DND-41 (cell line): ENCODE data around the gene EGR1.

ENCODE experiments used
- CTCF ChIP-seq: IDR thresholded peaks from 2 replicates; pipeline ENCODE4 v1.5.1; 2012; ENCODE audit warnings: borderline replicate concordance, low read length, moderate library complexity, mild to moderate bottlenecking; ENCODE audit not compliant: poor library complexity, severe bottlenecking; ENCODE audit errors: extremely low read depth
- EZH2 ChIP-seq: IDR thresholded peaks from 3 replicates; pipeline ENCODE4 v1.6.1; 2012; ENCODE audit warnings: borderline replicate concordance, low read depth, mild to moderate bottlenecking, moderate library complexity, low read length, inconsistent platforms; ENCODE audit not compliant: severe bottlenecking

GRCh38 chr5:138441221-138441620 is 24.1 kb upstream of the EGR1 start:
- TF ChIP-seq CTCF = no peak
- TF ChIP-seq EZH2 = no peak
